GM18502 (cell line): ENCODE data around the gene EGFLAM.

Experiments used
- ATAC-seq: cut with Tn5 transposase; IDR thresholded peaks from one replicate; pipeline ENCODE4 v1.9.1; 2021; ENCODE audit warnings: mild to moderate bottlenecking; ENCODE audit not compliant: unreplicated experiment, poor library complexity

The EGFLAM gene

GRCh38 chr5:38263983-38264382, 5.6 kb downstream of the EGFLAM start:
- ATAC-seq = no peak

DNA sequence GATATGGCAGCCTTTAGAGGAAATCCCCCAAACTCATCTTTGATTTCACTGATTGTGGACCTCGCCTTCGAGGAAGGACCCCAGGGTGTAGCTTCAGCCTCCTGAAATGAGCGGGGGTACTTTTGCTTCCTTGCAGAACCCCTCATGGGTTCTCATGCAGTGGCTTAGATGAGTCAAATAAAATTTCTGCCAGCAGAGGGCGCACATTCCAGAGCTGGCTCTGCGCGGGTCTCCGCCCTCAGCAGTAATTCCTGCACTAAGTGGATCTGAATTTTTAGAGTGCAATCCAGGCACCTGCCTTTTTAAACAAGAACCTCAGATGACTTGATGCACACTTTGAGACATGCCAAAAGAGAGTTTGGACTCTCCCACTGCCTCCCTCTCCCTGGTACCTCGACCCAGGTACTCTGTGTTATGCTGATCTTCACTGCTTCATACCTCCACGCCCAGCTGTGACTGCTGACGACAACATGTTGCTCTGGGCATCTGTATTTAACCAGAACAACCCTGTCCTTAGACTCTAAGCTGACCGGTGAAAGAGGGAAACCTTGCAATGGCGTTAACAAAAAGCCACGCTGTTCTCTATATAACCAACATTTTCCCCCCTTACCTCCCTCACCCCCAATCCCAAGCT, 7.3 kb downstream of the EGFLAM start:
- ATAC-seq = peak; percentile 83

- ATAC-seq = no peak
These were observed 9.0 kb downstream of the EGFLAM start for GRCh38 chr5:38267372-38267771.

DNA sequence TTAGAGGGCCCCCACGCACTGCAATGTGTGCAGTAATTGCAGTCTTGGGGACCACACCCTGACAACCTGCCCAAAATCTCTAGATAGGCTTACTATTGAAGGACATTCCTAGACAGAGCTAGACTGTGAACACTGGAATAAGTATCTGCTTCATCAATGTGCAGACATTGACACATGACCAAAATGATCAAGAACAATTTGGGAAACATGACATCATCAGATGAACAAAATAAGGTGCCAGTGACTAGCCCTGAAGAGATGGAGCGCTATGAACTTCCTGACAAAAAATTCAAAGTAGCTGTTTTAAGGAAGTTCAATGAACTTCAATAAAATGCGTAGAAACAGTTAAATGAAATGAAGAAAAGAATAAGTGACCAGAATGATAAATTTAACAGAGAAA, 15.3 kb downstream of the EGFLAM start:
- no peak for ATAC-seq

DNA sequence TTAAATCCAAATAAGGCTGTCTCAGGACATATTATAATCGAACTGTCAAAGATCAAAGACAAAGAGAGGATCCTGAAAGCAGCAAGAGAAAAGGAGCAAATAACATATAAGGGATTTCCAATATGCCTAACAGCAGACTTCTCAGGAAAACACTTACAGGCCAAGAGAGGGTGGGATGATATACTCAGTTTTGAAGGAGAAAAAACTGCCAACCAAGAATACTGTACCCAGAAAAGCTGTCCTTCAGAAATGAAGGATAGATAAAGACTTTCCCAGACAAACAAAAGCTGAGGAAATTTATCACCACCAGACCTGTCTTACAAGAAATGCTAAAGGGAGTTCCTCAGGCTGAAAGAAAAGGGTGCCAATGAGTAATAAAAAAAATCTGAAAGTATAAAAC, 16.0 kb downstream of the EGFLAM start:
- ATAC-seq = no peak

DNA sequence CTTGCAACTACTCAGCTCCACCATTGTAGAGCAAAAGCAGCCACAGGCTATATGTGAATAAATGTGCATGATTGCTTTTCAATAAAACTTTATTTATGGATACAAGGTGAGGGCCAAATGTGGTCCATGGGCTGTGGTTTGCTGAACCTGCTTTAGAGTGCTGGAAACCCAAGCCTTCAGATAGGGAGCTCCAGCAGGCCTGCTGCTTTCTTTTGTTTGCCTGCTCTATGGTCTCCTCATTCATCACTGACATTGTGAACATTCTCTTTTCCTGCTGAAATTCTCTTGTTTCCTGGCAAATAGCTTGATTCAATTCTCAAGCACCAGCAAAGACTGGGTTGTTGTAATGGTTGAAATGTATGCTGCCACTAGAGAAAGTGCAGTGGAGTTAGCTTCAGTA, 26.0 kb downstream of the EGFLAM start:
- ATAC-seq = no peak

GRCh38 chr5:38285226-38285625, 26.9 kb downstream of the EGFLAM start:
- no peak for ATAC-seq

DNA sequence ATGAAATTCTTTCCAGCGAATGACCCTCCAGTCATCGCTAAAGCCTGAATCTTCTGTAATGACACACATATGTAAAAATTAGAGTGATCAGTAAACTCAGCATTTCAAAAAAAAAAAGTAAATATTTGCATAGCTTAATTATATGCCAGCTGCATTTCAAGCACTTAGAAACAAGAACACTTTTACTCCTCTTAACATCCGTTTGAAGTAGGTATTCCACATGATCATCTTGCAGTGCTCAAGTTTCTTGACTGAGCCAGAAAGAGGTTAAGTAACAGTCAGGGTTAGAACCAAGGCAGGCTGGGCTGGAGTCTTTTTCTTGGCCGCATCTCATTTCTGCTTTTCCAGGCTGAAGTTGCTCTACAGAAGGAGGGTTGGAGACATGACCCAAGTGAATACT, 27.6 kb downstream of the EGFLAM start:
- no peak for ATAC-seq

GRCh38 chr5:38287124-38287523, 28.8 kb downstream of the EGFLAM start:
- ATAC-seq = no peak

- no peak for ATAC-seq
These were observed 31.1 kb downstream of the EGFLAM start for GRCh38 chr5:38289457-38289856.

- no peak for ATAC-seq
These were observed 31.8 kb downstream of the EGFLAM start for GRCh38 chr5:38290028-38290653.

GRCh38 chr5:38291355-38291754, 33.0 kb downstream of the EGFLAM start:
- ATAC-seq = no peak

DNA sequence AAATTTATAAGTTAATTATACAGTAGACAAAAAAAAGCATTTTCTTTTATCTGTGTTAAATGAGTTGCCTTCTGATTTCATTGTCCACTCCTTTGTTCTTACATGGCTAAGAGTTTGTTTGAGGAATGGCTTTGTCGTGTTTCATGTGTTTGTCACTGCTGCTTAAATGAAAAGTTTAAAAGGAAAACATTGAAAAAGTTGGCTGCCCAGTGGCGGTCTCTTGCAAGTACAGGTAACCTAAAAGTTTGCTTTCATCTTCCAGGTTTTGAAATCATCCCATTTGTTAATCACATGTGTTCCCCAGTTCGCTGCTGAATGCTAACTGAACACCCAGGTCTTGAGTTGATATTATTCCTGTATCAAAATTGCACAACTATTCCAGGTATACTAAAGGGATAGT, 33.9 kb downstream of the EGFLAM start:
- no peak for ATAC-seq

- no peak for ATAC-seq
These were observed 37.4 kb downstream of the EGFLAM start for GRCh38 chr5:38295751-38296150.

GRCh38 chr5:38297830-38298608, 39.7 kb downstream of the EGFLAM start:
- ATAC-seq = no peak

DNA sequence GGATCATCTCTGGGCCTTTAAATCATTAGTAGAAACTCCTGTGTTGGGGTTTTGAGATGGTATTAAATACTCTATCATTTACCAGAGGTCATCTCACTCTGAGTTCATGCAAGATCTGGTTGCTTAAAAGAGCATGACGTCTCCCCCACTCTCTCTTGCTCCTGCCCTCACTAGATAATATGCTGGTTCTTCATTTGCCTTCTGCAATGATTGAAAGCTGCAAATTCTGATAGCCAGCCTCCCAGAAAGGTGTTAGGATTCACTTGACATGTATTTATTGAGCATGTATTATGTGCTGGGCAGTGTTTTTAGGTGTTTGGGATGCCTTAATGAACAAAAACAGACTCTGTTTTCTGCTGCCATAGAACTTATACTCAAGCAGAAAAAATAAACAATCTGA, 41.2 kb downstream of the EGFLAM start:
- no peak for ATAC-seq

DNA sequence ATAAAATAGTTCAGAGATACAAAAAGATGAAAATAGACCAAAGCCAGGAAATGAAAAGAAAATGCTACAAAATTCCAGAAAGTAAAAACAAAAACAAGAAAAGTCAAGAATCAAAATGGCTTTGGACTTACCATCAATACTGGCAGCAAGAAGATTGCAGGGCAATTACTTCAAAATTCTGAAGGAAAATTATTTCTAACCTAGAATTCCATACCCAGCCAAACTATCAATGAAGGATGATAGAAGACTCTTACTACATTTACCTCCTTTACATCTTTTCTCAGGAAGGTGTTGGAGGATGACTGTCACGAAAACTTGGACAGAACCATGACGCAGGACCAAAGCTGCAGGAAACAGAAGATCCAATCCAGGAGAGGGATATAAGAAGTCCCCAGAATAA, 46.8 kb downstream of the EGFLAM start:
- ATAC-seq = no peak

GRCh38 chr5:38307845-38308244, 49.5 kb downstream of the EGFLAM start:
- no peak for ATAC-seq

DNA sequence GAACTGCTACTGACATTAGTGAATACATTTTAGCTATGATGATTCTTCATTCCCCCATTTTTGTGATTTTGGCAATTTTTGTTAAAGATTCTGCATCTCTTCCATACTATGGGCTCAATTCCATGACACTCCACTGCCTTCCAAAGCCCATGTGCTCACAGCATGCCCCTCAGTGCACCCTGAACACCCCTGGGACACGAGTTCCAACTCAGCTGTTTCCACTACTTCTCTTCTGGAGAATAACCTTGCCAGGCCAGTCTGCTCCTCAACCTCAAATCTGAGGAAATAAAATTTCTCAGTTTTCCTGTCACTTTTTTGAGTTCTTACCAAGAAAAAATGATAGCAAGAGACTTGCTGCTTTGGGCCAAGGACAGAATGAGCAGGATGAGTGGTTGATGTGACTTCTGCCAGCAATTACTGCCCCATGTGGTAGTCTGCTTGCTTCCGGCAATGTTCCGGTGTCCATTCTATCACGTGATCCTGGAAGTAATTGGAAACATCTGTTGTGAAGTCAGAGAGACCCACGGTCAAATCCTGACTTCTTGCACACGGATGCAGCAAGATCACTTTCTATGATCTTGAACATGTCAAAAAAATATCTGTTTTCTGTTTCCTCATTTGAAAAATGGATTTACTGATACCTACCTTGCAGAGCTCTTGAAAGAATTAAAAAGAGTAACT, 58.3 kb downstream of the EGFLAM start:
- no peak for ATAC-seq

- ATAC-seq = no peak
These were observed 59.5 kb downstream of the EGFLAM start for GRCh38 chr5:38317868-38318267.

- no peak for ATAC-seq
These were observed 61.1 kb downstream of the EGFLAM start for GRCh38 chr5:38319491-38319890.
